Loucy (cell line): ENCODE measurements around the gene LIPJ.
A peak's percentile ranks its signal among the peaks of the same experiment; 100 is the strongest.

Experiments used
- H2AFZ ChIP-seq: fragments of 200-600 bp; sonication (generic); 2 replicates; pipeline ENCODE4 v1.6.0; 2016; ENCODE audit warnings: antibody characterized with exemption, mild to moderate bottlenecking, low read length, moderate library complexity
- H3F3A ChIP-seq: fragments of 200-600 bp; 2 replicates; pipeline ENCODE4 v1.6.0; 2016; ENCODE audit warnings: antibody characterized with exemption, low read depth, mild to moderate bottlenecking
- H3K27me3 ChIP-seq: fragments of 200-600 bp; sonication (generic); 2 replicates; pipeline ENCODE4 v1.6.1; 2014; ENCODE audit warnings: low read length, mild to moderate bottlenecking; ENCODE audit not compliant: insufficient read depth, poor library complexity, severe bottlenecking
- H3K36me3 ChIP-seq: fragments of 200-600 bp; sonication (generic); 2 replicates; pipeline ENCODE4 v1.6.1; 2016; ENCODE audit warnings: low read length; ENCODE audit not compliant: insufficient read depth
- H3K4me1 ChIP-seq: fragments of 200-600 bp; sonication (generic); 2 replicates; pipeline ENCODE4 v1.5.1; 2014; ENCODE audit warnings: low read length, mild to moderate bottlenecking; ENCODE audit not compliant: insufficient read depth, poor library complexity, severe bottlenecking
- H3K4me2 ChIP-seq: fragments of 200-600 bp; sonication (generic); 2 replicates; pipeline ENCODE4 v1.6.0; 2014; ENCODE audit warnings: antibody characterized with exemption, low read length, low read depth, mild to moderate bottlenecking; ENCODE audit not compliant: poor library complexity, severe bottlenecking
- H3K4me3 ChIP-seq: fragments of 200-600 bp; sonication (generic); 2 replicates; pipeline ENCODE4 v1.5.1; 2014; ENCODE audit warnings: low read length, mild to moderate bottlenecking, mixed read lengths; ENCODE audit not compliant: poor library complexity, severe bottlenecking
- H3K79me2 ChIP-seq: fragments of 200-600 bp; sonication (generic); 2 replicates; pipeline ENCODE4 v1.6.1; 2014; ENCODE audit warnings: low read length; ENCODE audit not compliant: insufficient read depth
- H3K9ac ChIP-seq: fragments of 200-600 bp; sonication (generic); 2 replicates; pipeline ENCODE4 v1.6.0; 2014; ENCODE audit warnings: mild to moderate bottlenecking, low read depth, low read length, moderate library complexity; ENCODE audit not compliant: poor library complexity, severe bottlenecking
- H3K9me2 ChIP-seq: fragments of 200-600 bp; sonication (generic); replicated peaks from 2 replicates; pipeline ENCODE4 v1.6.1; 2016; ENCODE audit warnings: low read depth, low read length, mixed read lengths
- H3K9me3 ChIP-seq: fragments of 200-600 bp; sonication (generic); 2 replicates; pipeline ENCODE4 v1.6.1; 2014; ENCODE audit warnings: mild to moderate bottlenecking, antibody characterized with exemption, low read length, low read depth; ENCODE audit not compliant: insufficient read depth
- H4K20me1 ChIP-seq: fragments of 200-600 bp; sonication (generic); 2 replicates; pipeline ENCODE4 v1.6.0; 2014; ENCODE audit warnings: antibody characterized with exemption, low read length, mild to moderate bottlenecking; ENCODE audit not compliant: insufficient read depth, poor library complexity, severe bottlenecking
- EZH2phosphoT487 ChIP-seq: fragments of 200-600 bp; IDR thresholded peaks from 2 replicates; pipeline ENCODE4 v1.6.1; 2018; ENCODE audit warnings: antibody characterized with exemption, mild to moderate bottlenecking, moderate library complexity, borderline replicate concordance
- TF ChIP-seq, protein P1 (sequence below): fragments of 200-600 bp; sonication (generic); conservative IDR thresholded peaks from 2 replicates; pipeline ENCODE4 v1.5.1; 2014; ENCODE audit warnings: mild to moderate bottlenecking, antibody characterized with exemption, low read length

Gene LIPJ

DNA sequence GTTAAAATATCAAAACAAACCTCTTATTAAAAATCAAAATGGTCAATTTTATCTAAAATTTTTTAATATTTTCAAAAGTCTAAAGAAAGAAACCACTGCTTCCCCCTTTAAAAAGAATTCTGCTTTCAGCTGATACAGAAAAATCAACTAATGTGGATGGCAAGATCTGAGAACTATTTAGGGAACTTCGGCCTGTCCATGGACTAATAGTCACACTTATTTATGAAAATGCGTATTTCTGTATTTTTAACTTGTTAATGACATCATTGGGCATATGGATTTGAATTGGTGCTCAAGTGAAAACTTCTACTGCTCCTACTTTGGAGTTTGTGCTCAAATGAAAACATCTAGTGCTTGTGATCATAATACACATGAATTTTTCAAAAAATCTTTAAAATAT lies 35.3 kb upstream of the LIPJ start:
- no peak overlapping the region for H2AFZ ChIP-seq
- no peaks in the 10 kb centered on the region for H3K79me2 ChIP-seq
- no peaks in the 10 kb centered on the region for H3K36me3 ChIP-seq
- no peaks in the 10 kb centered on the region for H3K4me1 ChIP-seq
- H3K9me2 ChIP-seq = no peaks in the 10 kb centered on the region
- no peaks in the 10 kb centered on the region for H3K27me3 ChIP-seq
- TF ChIP-seq EZH2phosphoT487 = no peak
- TF ChIP-seq, protein P1, sequence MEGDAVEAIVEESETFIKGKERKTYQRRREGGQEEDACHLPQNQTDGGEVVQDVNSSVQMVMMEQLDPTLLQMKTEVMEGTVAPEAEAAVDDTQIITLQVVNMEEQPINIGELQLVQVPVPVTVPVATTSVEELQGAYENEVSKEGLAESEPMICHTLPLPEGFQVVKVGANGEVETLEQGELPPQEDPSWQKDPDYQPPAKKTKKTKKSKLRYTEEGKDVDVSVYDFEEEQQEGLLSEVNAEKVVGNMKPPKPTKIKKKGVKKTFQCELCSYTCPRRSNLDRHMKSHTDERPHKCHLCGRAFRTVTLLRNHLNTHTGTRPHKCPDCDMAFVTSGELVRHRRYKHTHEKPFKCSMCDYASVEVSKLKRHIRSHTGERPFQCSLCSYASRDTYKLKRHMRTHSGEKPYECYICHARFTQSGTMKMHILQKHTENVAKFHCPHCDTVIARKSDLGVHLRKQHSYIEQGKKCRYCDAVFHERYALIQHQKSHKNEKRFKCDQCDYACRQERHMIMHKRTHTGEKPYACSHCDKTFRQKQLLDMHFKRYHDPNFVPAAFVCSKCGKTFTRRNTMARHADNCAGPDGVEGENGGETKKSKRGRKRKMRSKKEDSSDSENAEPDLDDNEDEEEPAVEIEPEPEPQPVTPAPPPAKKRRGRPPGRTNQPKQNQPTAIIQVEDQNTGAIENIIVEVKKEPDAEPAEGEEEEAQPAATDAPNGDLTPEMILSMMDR = no peak
- no peaks in the 10 kb centered on the region for H3K9me3 ChIP-seq
- H3F3A ChIP-seq = no peaks in the 10 kb centered on the region
- no peak overlapping the region for H3K9ac ChIP-seq
- H3K4me3 ChIP-seq = no peak overlapping the region
- H3K4me2 ChIP-seq = no peak overlapping the region
- H4K20me1 ChIP-seq = no peaks in the 10 kb centered on the region

DNA sequence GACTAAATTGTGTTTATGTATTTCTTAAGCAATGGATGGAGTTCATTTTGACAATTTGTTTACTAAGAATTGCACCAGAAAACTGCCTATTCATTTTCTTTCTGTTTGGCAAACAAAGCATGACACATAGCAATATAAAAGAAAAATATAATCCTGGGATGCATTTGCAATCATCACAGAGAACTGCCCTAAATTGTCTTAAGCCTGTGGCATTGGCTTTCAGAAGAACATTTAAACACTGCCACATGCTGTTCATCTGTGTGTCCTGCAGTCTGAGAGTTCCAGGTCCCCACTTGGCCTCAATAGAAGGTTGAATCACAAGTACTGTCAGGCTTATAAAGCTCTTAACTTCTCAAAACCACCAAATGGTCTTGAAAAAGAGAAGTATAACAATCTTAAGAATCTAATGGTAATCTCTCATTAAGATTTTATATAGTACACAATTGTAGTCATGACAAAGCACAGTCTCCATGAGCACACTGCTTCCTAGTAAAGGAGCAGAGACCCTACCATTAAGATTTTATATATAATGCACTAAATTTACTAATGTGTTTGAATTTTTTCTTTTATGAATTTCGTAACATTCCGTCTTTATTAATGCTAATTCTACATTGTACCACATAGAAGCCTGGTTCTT lies 33.3 kb upstream of the LIPJ start:
- Histone ChIP-seq H2AFZ (no peak overlapping the region), H3K4me3 (no peak overlapping the region), H3K4me2 (no peak overlapping the region), H3K9me3 (no peaks in the 10 kb centered on the region), H3K36me3 (no peaks in the 10 kb centered on the region), H3K27me3 (no peaks in the 10 kb centered on the region), H3K9ac (no peak overlapping the region), H4K20me1 (no peaks in the 10 kb centered on the region), H3K9me2 (no peaks in the 10 kb centered on the region), H3K79me2 (no peaks in the 10 kb centered on the region), H3F3A (no peaks in the 10 kb centered on the region), H3K4me1 (no peaks in the 10 kb centered on the region)
- no peak for TF ChIP-seq EZH2phosphoT487
- TF ChIP-seq, protein P1 = peak; percentile 95

DNA sequence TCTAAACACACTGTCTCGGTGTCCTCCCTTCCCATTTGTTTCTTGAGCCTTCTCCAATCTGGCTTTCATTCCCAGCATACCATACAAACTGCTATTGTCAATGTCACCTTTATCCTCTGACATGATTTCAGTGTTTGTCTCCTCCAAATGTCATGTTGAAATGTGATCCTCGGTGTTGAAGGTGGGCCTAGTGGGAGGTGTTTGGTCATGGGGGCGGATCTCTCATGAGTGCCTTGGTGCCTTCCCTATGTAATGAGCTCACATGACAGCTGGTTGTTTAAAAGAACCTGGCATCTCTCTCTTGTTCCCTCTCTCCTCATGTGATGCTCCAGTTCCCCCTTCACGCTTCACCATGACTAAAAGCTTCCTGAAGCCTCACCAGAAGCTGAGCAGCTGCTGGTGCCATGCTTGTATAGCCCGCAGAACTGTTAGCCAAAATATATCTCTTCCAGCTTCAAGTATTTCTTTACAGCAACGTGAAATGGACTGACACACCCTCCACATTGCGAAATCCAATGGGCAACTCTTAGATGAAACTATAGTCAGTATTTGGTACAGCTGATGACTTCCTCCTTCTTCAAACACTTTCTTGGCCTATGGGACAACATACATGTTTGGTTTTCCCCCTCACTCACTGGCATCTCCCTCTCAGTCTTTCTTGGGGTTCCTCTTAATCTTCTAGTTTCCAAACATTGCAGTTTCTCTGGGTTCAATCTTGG lies 31.2 kb upstream of the LIPJ start:
- Histone ChIP-seq H3K4me2 (no peak overlapping the region), H3K9me3 (no peaks in the 10 kb centered on the region), H3K79me2 (no peaks in the 10 kb centered on the region), H3K27me3 (no peaks in the 10 kb centered on the region), H3K9ac (no peak overlapping the region), H3K4me3 (no peak overlapping the region), H3K36me3 (no peaks in the 10 kb centered on the region), H2AFZ (no peak overlapping the region), H3K4me1 (peaks cover 3% of the 10 kb centered on the region), H4K20me1 (no peaks in the 10 kb centered on the region), H3F3A (no peaks in the 10 kb centered on the region), H3K9me2 (no peaks in the 10 kb centered on the region)
- TF ChIP-seq EZH2phosphoT487 = no peak
- TF ChIP-seq, protein P1 = no peak
